Hypothalamus (tissue), 51 donors: ENCODE results near the gene SNUPN.
"Not testable (repeated sequence)": the region's sequence is repeated elsewhere in the genome, so short reads cannot be mapped to it uniquely, and the experiment has no call there.

Source experiments
- DNase-seq, 51 donors: peaks; one replicate each; lab custom pipeline; 2025; lab: John Stamatoyannopoulos, UW

The SNUPN gene

DNA sequence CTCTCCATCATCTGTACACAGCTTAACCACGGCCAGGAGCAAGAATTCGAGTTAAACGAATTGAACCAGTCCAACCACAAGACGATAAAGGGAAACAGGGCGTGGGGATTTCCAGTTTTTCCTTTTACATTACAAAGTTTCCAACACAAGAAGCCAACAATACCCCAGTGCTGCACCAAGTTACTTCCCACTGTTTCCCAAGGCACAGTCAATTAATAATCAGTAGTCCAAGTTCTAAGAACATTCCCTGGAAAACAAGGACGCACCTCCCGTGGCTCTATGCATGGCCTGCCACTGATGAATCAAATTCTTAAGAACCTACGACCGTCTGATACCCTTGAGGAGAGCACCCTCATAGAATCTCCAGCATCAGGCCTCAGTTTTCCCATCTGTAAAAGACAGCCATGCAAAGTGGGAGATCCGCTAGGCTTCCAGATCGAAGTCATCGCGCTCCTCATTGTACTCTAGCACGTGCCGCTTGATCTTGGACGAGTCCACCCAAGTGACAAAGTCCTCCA is 13.7 kb upstream of the SNUPN start:
- DNase-seq: peak in 1 of 51 donors; percentile 40

DNA sequence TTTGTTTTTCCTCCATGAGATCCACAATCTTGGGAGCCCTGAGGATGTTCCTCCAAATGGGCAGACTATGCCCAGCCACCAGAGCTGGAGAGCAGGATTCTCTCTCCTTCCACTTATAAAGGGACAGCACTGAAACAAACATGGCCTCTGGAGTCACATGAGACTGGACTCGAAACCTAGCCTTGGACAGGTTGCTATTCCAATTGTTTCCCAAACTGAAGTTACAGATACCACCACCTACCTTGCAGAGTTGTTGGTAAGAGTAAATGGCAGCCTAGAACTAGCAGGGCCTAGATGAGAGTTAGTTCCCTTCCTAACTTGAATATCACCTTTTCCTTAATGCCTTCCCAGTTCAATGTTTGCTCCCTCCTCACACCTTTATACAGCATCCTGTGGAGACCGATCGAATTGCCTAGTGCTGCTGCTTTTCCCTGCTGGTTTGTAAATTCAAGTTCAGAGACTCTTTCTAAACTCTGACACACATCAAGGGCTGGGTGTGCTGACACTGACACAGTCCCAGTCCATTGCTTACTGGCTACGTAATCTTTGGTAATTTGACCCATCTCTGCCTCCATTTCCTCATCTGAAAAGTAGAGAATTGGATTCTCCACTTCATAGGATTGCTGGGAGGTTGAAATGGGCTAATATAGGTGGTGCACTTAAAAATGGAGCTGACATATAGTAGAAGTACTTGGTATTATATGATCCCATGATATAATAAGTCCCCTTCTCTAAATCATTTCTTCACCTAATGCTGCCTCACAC is 11.9 kb upstream of the SNUPN start:
- DNase-seq: no peak

DNA sequence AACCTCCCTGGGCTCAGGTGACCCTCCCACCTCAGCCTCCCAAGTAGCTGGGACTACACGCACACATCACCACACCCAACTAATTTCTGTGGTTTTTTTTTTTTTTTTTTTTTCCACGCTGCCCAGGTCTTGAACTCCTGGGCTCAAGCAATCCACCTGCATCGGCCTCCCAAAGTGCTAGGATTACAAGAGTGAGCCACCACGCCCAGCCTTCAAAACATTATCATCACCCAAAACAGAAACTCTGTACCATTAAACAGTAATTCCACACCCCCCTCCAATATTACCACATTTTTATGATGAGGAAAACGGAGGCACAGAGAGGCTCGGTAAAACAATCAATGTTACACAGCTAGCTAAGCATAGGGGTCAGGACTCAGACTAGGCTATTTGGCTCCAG is 10.5 kb upstream of the SNUPN start:
- DNase-seq: no peak

DNA sequence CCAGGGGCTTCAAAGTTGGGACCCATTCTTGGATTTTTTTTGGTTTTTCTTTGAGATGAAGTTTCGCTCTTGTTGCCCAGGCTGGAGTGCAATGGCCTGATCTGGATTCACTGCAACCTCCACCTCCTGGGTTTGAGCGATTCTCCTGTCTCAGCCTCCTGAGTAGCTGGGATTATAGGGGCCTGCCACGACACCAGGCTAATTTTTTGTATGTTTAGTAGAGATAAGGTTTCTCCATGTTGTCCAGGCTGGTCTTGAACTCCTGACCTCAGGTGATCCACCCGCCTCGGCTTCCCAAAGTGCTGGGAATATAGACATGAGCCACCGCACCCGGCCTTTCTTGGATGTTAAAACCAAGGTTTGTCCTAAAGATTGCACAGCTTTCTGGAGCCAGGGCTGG is 8.4 kb upstream of the SNUPN start:
- DNase-seq: not testable (repeated sequence)

DNA sequence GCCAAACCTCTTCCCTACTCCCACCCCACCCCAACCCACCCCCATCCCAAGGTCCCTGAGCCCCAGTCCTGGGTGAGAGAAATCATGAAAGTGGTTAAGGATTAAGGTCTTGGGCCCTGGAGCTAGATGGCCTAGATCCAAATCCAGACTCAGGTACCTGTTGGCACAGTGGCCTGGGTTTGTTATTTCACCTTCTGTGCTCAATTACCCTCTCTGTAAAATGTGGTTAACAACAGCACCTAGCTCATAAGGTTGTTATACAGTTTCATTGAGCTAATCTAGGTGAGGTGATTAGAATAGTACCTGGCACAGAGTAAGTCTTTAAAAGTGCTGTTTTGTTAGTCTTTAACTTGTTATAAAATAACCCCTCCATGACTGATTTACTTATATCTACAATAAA is 6.4 kb upstream of the SNUPN start:
- DNase-seq: no peak

DNA sequence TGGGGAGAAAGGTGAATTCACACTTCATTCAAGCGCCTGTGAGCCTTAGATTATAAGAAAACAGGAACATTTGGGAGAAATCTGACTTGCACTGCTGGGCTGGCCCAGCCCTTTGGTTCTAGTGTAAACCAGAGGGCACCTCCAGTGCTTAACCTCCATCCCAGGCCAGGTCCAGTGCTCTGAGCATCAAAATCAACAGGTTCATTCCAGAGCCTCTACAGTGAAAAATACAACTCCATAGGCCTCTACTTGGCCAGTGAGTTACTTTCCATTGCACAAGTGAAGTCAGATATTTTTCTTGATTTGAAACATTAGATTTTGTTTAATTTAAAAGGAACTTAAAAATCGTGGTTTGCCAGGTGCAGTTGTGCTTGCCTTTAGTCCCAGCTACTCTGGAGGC is 3.0 kb downstream of the SNUPN start:
- DNase-seq: no peak

DNA sequence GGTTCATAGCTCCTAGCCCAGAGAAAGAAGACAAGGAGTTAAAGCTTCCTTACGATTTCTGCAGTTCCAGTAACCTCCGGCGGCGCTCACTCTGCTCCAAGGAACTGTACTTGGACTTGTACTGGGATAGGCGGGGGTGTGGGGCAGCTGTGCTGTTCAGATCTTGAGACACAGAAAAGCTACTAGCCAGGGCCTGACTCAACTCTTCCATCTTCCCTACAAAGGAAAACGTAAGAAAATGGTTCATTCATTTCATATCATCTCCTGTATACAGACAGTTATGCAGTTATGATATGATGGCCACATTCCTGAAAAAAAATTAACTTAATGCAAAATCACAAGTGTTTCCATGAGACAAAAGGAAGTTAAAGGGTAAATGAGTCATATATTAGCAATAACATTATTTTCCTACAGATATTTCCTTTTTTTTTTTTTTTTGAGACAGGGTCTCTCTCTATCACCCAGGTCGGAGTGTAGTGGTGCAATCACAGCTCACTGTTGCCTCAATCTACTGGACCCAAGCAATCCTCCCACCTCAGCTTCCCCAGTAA is 4.6 kb downstream of the SNUPN start:
- peak in 17 of 51 donors; percentile 7 to 40 (median 15) for DNase-seq

DNA sequence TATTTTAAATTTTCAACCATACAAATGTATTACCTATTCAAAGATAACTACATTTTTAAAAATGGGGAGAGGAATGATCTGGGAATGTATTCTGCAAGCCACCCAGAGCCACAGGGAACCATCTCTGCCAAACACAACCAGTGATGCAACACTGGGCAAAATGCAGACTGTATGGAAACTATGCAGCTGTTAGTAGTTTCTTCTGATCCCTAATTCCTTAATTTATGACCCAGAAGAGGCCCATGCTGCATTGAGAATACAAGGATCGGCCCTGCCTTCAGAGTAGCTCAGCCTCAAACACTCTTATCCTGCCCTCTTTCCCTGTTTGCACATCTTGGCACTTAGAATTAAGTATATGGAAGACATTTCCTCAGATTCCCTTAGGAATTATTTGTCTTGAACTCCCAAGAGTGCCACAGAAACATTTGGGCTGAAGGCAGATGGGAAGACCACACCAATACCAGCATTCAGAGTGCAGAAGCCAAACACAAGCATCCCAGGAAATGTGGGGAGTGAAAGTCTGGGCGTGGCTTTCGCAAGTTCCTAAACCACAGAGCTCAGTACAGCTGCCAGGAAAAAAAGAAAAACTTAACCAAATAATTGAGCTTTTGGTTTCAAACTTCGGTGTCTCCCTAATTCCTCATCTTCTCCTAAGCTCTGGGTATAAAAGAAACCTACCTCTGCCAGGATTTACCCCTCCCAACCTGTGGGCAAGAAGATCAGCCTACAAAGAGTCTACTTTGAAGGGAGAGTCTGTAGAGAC is 5.3 kb downstream of the SNUPN start:
- no peak for DNase-seq

DNA sequence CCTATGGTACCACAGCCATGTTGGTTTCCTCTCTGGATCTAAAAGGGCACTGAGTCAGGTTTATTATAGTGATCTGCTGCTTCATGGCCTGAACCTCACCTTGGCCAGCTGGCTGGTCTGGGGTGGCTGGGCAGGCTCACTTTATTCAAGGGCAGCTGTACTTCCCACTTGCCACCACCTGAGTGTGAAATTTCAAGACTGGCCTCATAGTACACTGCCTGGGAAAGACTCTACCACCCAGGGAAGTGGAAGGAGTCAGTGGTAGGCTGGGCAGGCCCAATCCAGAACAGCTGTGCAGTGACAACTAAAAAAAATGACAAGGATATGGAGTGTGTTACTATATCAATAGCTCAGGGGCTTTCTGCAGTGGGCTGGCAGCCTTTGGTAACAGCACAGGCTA is 8.8 kb downstream of the SNUPN start:
- DNase-seq: no peak

DNA sequence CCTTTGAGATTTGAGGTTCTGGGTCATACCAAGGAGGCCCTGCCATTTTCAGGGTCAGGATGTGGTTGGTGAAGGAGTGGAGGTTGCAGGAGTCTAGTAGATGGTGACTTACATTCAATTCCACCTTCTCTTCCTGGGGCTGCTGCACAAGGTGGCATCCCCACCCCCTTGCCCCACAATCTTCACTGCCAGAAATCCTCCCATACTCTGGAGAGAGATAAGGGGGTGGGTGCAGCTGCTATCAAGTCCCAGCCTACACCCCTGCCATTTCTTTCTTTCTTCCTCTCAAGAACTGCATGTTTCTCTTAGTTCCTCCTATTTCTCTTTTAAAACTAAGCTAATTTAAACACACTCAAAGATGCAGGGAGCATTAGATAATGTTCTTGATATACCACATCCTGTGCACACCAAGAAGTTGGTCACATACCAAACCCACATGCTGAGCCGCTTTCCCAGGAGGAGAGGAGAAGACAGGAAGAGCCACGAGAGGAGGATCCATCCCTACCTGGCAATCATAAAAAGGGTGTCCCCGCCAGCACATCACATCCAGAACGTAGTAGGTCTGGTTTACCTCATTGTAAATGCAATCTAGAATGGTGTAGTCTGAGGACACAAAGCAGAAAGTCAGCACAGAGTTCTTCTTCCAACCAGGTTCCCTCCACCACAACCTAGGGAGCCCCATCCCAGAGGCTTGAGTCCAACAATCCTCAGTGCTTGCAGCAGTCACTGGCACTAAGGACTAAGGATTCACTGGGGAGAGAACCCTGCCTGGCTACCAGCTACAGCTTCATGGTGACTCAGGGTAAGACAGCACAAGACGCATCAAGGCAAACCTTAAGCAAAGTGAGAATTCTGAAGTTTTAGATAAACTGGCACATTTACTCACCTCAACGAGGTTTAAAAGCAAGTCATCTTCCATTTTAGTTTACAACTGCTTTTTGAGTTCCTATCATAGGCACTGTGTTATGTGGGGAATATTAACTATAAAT is 18.5 kb downstream of the SNUPN start:
- no peak for DNase-seq

DNA sequence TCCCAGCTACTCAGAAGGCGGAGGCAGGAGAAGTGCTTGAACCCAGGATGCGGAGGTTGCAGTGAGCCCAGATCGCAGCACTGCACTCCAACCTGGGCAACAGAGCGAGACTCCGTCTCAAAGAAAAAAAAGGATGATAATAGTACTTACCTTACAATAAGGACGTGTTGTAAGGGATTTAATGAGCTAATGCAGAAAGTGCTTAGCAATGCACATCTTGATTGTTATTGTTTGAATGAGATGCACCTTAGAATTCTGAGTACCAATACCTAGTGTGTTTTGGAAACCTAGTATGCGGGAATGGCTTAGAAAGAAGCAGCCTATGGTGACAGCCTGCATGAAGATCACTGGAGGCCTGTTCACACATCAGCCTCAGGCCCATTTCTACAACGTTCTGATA is 19.5 kb downstream of the SNUPN start:
- DNase-seq: no peak

DNA sequence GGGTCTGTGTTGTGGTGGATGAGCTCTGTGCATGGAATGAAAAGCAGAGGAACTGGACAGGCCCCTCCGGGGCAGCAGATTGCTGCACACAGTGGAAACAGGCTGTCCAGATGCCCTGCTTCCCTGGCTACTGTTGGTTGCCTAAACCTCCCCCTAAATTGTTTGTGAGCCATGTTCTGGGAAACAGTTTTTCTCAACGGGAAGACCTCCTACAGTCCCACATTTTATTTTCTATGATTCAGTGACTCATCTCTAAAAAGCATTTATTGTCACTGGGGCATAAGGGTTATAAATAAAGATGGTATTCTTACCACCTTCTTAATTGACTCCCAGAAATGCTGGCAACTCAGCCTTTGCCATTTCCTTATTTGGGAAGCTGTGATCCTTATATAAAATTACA is 26.1 kb downstream of the SNUPN start:
- peak in 1 of 51 donors; percentile 15 for DNase-seq

DNA sequence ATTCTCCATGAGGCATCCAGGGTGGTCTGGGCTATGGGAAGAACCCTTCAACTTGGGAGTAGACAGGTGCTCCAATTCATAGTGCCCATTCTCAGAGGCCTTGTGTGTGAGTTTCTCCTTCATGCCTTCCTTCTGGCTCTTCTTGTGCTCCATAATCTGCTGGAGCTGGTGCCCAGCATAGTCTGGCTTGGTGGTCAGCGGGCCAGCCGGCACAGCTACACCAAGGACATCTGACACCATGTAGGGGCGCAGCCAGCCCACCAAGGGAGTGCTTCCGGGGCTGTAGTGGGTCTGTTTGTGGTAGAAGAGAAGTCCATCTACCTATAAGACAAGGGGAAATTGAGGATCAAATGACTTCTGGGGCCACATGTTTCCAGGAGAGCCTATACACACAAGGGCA is 27.2 kb downstream of the SNUPN start:
- no peak for DNase-seq

DNA sequence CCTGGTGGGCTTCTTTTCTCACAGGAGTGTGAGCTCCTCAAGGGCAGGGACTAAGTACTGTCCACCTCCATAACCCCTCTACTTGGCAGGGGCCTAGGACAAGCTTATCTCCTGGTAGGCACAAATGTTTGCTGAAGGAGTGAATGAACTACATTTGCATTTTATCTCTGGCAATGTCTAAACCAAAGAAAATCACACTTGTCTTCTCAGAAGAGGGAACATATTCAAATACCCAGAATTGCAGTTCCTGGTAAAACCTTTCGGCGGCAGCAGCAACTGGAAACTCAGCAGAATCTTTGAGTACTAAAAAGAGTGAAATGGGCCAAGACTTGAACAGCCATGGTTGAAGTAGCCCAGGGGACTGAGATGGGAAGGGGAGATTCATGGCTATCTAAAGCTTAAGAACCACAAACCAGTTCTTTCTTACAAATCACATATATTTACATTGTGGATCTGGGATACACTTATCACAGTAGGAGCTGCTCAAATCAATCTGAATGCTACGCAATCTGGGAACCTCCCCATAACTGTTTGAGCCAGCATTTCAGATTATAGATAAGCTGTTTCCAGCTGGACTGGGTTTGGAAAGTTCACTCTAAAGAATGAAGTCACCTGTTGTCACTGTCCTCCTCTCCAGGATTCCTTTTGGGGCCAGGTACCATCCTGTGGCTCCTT is 27.7 kb downstream of the SNUPN start:
- DNase-seq: no peak

DNA sequence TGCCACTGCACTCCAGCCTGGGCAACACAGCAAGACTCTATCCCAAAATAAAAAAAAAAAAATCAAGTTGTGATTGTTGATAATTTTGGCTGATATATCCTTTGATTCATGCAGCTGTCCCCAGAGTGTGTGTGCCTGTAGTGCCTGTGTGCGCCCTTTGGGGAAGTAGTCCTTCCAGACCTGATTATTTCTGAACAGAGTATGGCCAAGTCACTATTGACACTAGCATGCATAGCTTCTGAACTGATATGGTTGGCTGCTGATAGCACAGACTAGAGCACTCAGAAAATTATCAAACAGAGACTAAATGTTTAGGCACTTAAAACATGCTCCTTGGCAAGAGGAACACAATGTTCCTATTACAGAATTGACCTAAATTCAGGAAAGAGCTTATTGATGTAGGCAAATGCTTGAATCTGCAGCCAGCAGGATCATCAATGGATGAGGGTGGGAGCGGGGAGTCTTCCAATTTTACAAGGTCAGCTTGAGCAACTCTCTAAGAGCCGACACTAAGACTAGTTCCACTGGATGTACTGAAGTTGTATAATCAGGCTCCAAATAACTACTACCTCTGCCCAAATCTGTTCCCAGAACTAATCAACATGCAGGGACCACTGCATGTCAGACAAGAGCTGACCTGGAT is 28.7 kb downstream of the SNUPN start:
- DNase-seq: peak in 2 of 51 donors; percentile 6 to 42

DNA sequence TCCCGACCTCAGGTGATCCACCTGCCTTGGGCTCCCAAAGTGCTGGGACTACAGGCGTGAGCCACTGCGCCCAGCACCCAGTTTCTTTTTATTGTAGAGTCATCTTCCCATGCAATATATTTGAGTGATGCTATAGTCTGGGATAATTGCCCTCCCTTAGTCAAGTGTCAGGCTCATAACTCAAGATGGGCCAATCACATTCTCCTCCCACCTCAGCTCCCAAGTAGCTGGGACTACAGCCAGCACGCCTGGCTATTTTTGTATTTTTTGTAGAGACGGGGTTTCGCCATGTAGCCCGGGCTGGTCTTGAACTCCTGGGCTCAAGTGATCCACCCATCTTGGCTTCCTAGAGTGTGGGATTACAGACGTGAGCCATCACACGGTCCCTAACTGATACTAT is 31.2 kb downstream of the SNUPN start:
- no peak for DNase-seq

DNA sequence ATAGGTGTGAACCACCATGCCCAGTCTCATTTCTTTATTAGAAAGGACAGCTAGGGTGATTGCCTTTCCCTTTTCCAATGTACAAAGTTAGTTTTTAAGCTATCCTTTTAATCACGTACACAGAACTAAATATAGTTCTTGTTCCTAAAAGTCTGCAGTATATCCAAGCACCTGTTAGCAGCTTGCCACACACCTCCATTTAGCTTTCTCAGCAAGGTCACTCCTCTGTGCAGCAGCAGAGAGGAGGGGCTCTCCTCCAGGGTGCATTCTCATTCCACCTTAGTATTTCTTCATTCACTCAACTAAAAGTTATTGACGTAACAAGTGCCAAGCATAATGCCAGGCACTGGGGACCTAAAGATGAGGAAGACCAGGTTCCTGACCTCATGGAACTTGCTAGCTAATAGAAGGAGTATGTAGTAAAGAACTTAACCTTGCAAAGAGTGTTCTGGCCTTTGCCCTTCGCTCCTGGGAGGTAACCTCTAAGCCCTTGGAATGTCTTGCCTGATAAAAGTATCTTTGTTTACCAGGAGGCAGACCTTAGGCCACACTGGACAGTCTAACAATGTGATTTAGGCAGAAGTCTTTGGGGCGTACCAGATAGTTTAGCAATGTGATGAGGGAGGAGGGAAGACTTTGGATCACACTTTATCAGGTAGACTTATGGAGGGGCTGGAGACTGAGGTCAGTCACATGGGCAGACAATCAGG is 33.7 kb downstream of the SNUPN start:
- no peak for DNase-seq

DNA sequence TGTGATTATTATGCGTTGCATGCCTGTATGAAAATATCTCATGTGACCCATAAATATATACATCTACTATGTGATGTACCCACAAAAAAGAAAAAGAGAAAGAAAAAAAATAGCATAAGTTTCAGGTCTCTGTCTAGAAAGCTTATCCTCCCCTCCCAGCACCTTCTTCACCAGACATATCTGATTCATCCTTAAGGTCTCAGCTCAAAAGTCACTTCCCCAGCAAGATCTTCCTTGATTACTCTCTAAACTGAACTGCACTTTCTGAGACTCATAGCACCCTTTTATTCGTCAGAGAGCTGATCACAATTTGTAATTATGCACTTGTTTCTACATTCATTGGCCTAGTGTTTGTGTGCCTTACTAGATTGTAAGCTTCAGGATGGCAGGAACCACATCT is 35.3 kb downstream of the SNUPN start:
- no peak for DNase-seq

DNA sequence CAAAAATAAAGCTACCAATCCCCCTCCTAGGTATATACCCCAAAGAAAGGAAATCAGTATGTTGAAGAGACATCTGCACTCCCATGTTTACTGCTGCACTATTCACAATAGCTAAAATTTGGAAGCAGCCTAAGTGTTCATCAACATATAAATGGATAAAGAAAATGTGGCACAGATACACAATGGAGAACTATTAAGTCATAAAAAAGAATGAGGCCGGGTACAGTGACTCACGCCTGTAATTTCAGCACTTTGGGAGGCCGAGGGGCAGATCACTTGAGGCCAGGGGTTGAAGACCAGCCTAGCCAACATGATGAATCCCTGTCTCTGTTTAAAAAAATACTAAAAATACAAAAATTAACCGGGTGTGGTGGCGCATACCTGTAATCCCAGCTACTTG is 36.5 kb downstream of the SNUPN start:
- no peak for DNase-seq
